GM12875 (cell line): ENCODE results near the gene PLA2G4C.

Experiments used
- H3K4me3 ChIP-seq: one replicate; pipeline ENCODE4 v1.5.1; 2011; ENCODE audit warnings: low read depth, low read length, control low read depth
- TF ChIP-seq, protein P1 (sequence below): IDR thresholded peaks from 2 replicates; pipeline ENCODE4 v1.5.1; 2011; ENCODE audit warnings: low read depth, mild to moderate bottlenecking, control low read depth, inconsistent platforms, low read length, moderate library complexity, borderline replicate concordance; ENCODE audit not compliant: insufficient read depth

PLA2G4C gene

DNA sequence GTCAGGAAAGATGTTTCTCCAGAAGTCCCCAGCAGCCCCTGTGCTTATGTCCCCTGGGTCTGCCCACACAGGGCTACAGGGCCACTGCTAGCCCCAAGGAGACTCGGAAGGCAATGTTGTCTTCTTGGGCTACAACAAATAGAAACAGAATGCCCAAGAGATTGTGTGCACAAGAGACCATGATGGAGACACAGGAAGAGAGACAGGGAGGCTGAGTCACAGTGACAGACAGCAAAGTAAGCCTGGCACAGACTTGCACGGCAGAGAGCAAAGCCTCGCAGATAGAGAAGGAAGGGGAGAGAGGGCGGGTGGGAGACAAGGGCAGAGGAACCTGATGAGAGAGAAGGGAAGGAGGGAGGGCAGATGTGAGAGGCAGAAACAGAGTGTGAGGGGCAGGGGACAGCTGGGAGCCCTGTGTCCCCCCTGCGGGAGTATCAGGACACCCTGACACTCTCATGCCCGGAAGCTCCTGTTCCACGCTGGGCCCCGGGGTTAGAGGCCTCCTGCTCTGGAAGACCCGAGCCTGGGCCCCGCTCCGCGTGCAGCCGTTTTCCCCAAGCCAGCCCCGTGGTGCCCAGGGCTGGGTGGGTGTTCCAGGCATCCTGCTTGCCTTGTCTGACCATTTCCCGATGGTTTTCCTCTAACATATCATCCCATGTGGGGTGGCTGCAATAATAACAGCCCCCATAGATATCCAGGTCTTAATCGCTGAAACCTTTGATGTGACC, 2.7 kb upstream of the PLA2G4C start:
- TF ChIP-seq, protein P1, sequence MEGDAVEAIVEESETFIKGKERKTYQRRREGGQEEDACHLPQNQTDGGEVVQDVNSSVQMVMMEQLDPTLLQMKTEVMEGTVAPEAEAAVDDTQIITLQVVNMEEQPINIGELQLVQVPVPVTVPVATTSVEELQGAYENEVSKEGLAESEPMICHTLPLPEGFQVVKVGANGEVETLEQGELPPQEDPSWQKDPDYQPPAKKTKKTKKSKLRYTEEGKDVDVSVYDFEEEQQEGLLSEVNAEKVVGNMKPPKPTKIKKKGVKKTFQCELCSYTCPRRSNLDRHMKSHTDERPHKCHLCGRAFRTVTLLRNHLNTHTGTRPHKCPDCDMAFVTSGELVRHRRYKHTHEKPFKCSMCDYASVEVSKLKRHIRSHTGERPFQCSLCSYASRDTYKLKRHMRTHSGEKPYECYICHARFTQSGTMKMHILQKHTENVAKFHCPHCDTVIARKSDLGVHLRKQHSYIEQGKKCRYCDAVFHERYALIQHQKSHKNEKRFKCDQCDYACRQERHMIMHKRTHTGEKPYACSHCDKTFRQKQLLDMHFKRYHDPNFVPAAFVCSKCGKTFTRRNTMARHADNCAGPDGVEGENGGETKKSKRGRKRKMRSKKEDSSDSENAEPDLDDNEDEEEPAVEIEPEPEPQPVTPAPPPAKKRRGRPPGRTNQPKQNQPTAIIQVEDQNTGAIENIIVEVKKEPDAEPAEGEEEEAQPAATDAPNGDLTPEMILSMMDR, result no peak
- no peak overlapping the region for H3K4me3 ChIP-seq

DNA sequence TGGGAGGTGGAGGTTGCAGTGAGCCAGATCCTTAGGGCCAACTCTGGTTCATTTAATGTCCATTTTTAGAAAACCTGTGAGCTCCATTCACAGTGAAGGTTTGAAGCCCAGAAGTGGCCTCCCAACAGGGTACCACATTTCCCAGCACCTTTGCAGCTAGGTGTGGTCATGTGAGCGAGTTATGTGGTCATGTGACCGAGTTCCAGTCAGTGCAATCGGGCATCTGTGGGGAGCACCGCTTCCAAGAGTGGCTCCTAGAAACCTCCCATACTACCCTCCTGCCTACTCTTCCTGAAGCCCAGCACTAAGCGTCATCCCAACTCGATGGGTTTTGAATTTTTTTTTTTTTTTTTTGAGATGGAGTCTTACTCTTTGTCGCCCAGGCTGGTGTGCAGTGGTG, 663 bp upstream of the PLA2G4C start:
- H3K4me3 ChIP-seq, result no peak overlapping the region
- TF ChIP-seq, protein P1, result no peak

DNA sequence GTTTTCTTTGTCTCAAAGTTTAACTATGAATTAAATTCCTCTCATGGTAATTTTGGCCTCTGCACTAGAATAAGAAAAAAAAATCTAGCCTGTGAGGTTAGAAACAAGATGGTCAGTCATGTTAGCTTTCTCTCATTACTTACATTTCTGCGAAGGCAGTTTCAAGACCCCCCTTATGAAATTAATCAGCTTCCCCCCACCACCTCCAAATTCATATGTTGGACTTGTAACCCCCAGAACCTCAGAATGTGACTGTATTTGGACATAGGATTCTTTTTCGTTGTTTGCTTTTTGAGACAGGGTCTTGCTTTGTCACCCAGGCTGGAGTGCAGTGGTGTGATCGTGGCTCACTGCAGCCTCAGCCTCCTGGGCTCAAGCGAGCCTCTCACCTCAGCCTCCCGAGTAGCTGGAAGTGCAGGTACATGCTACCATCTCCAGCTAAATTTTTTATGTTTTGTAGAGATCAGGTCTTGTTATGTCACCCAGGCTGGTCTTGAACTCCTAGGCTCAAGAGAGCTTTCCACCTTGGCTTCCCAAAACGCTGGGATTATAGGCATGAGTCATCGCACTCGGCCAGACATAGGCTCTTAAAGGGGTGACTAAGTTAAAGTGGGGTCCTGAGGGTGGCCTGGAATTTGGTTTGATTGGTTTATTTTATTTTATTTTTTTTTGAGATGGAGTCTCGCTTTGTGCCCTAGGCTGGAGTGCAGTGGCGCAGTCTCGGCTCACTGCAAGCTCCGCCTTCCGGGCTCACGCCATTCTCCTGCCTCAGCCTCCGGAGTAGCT, 1.4 kb downstream of the PLA2G4C start:
- H3K4me3 ChIP-seq, result no peak overlapping the region
- TF ChIP-seq, protein P1, result no peak

DNA sequence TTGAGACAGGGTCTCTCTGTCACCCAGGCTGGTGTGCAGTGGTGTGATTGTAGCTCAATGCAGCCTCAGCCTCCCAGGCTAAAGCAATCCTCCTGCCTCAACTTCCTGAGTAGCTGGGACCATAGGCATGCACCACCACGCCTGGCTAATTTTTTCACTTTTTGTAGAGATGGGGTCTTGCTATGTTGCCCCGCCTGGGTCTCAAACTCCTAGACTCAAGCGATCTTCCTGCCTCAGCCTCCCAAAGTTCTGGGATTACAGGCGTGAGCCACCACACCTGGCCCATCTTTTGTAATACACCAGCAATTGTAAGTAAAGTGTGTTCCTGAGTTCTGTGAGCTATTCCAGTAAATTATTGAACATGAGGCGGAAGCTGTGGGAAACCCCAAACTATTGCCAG, 6.7 kb downstream of the PLA2G4C start:
- H3K4me3 ChIP-seq, result no peak overlapping the region
- TF ChIP-seq, protein P1, result no peak

DNA sequence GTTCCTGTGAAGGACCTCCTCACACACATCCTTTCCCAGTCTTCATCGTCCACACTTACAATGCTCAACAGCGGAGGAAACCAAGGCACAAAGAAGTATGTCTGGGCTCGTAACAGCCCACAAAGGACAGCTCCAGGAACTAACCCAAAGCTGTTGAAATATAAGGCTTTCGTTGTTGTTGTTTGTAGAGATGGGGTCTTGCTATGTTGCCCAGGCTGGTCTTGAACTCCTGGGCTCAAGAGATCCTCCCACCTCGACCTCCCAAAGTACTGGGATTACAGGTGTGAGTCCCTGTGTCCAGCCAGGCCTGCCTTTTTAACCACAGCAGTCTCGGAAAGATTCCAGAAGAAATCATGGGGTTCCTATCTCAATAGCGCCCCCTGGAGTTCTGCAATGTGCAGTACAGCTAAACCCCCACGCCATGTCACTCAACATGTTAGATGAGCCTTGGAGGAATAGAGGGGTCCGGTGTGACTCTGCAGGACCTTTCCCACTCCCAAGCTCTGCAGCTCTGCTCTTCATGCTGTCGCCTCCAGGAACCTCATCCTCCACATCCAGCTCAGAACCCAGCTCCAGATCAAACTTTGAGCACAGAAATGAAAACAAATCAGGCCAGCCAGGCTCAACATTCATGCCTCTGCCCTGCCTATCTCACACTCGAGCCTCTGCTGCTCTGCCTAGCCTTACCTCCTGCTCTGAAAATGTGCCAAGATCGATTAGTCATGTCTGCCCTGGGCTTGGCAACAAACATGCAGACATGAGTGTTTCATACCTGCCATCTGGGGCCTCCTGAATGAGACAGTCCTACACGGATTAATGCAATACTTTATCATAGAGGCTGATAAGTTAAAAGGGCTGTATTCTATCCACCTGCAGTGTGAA, 7.5 kb downstream of the PLA2G4C start:
- TF ChIP-seq, protein P1, result peak; percentile 60; the same call in 1 of the 2 replicates
- H3K4me3 ChIP-seq, result no peak overlapping the region

DNA sequence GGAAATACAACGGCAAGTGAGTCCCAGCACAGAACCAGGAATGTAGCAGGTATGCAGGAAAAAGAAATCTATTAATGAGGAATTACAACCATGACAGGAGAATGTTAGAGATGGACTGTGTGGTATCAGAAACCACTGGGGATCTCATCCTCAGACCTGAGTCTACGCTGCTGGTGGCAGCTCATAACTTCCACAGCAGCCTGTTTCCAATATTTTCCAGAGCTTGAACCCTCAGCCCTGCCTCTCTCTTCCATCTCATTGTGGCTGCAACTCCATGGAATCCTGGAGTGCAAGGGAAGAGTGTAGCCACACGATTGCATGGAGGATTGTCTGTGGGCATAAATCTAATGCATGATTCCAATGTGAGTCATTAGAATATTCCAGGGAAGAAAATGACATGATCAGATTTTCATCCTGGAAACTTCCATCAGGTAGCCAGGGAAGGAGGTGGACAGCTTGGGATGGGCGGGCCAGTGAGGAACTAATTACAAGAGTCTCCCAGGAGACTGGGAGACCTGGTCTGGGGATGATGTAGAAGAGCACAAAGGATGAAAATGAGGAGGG, 14.9 kb downstream of the PLA2G4C start:
- H3K4me3 ChIP-seq, result no peak overlapping the region
- TF ChIP-seq, protein P1, result no peak
